ENCODE results near the gene TPCN2. TPM values are rescaled to one million over a fixed set of nuclear protein-coding genes. Genes with fewer than 3 reads are reported as not detected.
A peak's percentile ranks its signal among the peaks of the same experiment; 100 is the strongest.

The TPCN2 gene
- total and polyA plus RNA-seq, 9 of the 15 experiments (the other 6 are each of a cell fraction or from before 2014, with no cell fraction given): 0.66 to 10.2 (median 4.6) TPM

DNA sequence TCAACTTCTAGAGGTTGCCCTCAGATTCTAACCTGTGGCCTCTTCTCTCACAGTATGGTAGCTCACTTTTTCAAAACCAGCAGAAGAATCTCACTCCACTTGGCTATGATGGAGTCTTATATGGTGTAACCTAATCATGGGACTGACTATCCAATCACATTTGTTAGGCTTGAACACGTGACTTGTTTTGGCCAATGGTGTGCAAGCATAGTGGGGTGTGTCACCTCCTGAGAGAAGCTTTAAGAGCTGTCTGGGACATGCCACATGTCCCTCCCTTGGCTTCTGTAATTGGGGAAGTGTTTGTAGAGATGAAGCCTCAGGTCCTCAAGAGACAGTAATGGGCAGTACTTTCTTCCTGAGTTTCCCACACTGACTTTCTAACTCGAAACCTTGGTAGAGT is 94.2 kb downstream of the TPCN2 start:
- Histone ChIP-seq H3K4me1 (replicated peaks in 1 of 2; ENCODE audit: control insufficient read depth in 2 of 2, insufficient read depth in 2 of 2, low read length in 2 of 2) (peaks cover 7 to 10% of the 10 kb centered on the region in 2 experiments; a peak in 4 of 5 replicates), H3K9me1 (ENCODE audit: control insufficient read depth, insufficient read depth, low read length) (no peaks in the 10 kb centered on the region), H3K4me2 (ENCODE audit: insufficient read depth, low read length) (no peak overlapping the region), H3K4me3 (no peak overlapping the region), H4K20me1 (replicated peaks; ENCODE audit: control insufficient read depth, insufficient read depth, low read length) (no peaks in the 10 kb centered on the region), H3K9me3 (replicated peaks; ENCODE audit: control insufficient read depth, insufficient read depth, low read depth, low read length) (no peaks in the 10 kb centered on the region), H3K27ac (ENCODE audit: extremely low read depth, low read depth, low read length) (no peak overlapping the region), H3K9ac (ENCODE audit: insufficient read depth in 1 of 2, low read depth in 2 of 2, low read length in 2 of 2) (no peak overlapping the region), H3K79me2 (ENCODE audit: control insufficient read depth, insufficient read depth, low read length) (no peaks in the 10 kb centered on the region), H3K27me3 (ENCODE audit: control insufficient read depth in 2 of 2, insufficient read depth in 2 of 2, low read length in 2 of 2) (no peaks in the 10 kb centered on the region; a peak in 2 of 5 replicates), H3K36me3 (ENCODE audit: control insufficient read depth, insufficient read depth, low read length) (no peaks in the 10 kb centered on the region), H2AFZ (ENCODE audit: low read depth, low read length) (no peak overlapping the region)
- ATAC-seq (peak; percentile 78), DNase-seq (ENCODE audit: extremely low read depth in 1 of 4, low spot score in 3 of 4) (peak; percentile 39 to 92 (median 88)), FAIRE-seq (peak; percentile 67)
- no TSS peak for BruUV-seq (replicated peaks)
- in situ Hi-C loops (cut with MboI): no loop called here
- 11% methylated on average over 2 of the region's 2 CpGs for WGBS (ENCODE audit: insufficient coverage, low coverage, missing lambda C conversion rate)
- POLR2A ChIA-PET: interaction anchor here (0.6 to 1.1 kb wide), 3 partner anchors 11 to 27 kb away, joined by 3 to 4 read pairs (median 3); no protein-coding TSS in a partner anchor
- intact Hi-C loops (cut with micrococcal nuclease): no loop called here
- CTCF ChIA-PET (ENCODE audit: low intra/inter-chr PET ratio): no interaction called here
- TF ChIP-seq ZNF717 (CRISPR knock-in tag; IDR thresholded peaks at IDR 0.05): no peak
- peak; percentile 63 for TF ChIP-seq CBFA2T2 (conservative IDR thresholded peaks at IDR 0.05)
- TF ChIP-seq, protein P1, sequence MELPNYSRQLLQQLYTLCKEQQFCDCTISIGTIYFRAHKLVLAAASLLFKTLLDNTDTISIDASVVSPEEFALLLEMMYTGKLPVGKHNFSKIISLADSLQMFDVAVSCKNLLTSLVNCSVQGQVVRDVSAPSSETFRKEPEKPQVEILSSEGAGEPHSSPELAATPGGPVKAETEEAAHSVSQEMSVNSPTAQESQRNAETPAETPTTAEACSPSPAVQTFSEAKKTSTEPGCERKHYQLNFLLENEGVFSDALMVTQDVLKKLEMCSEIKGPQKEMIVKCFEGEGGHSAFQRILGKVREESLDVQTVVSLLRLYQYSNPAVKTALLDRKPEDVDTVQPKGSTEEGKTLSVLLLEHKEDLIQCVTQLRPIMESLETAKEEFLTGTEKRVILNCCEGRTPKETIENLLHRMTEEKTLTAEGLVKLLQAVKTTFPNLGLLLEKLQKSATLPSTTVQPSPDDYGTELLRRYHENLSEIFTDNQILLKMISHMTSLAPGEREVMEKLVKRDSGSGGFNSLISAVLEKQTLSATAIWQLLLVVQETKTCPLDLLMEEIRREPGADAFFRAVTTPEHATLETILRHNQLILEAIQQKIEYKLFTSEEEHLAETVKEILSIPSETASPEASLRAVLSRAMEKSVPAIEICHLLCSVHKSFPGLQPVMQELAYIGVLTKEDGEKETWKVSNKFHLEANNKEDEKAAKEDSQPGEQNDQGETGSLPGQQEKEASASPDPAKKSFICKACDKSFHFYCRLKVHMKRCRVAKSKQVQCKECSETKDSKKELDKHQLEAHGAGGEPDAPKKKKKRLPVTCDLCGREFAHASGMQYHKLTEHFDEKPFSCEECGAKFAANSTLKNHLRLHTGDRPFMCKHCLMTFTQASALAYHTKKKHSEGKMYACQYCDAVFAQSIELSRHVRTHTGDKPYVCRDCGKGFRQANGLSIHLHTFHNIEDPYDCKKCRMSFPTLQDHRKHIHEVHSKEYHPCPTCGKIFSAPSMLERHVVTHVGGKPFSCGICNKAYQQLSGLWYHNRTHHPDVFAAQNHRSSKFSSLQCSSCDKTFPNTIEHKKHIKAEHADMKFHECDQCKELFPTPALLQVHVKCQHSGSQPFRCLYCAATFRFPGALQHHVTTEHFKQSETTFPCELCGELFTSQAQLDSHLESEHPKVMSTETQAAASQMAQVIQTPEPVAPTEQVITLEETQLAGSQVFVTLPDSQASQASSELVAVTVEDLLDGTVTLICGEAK (IDR thresholded peaks at IDR 0.05): no peak
- TF ChIP-seq, protein P1 (CRISPR knock-in tag; IDR thresholded peaks at IDR 0.05): no peak
- peak; percentile 42 for TF ChIP-seq RBM25 (IDR thresholded peaks at IDR 0.05; ENCODE audit: low read depth, low read length, severe bottlenecking)
- peak; percentile 32; the same call in 1 of the 2 replicates for TF ChIP-seq L3MBTL2 (IDR thresholded peaks at IDR 0.05)
- TF ChIP-seq NFE2 (IDR thresholded peaks at IDR 0.05; ENCODE audit: low read depth): no peak
- TF ChIP-seq, protein P2, sequence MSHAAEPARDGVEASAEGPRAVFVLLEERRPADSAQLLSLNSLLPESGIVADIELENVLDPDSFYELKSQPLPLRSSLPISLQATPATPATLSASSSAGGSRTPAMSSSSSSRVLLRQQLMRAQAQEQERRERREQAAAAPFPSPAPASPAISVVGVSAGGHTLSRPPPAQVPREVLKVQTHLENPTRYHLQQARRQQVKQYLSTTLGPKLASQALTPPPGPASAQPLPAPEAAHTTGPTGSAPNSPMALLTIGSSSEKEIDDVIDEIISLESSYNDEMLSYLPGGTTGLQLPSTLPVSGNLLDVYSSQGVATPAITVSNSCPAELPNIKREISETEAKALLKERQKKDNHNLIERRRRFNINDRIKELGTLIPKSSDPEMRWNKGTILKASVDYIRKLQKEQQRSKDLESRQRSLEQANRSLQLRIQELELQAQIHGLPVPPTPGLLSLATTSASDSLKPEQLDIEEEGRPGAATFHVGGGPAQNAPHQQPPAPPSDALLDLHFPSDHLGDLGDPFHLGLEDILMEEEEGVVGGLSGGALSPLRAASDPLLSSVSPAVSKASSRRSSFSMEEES (CRISPR knock-in tag; IDR thresholded peaks at IDR 0.05): peak; percentile 85
- no peak for TF ChIP-seq NONO (IDR thresholded peaks at IDR 0.05; ENCODE audit: low read depth in 2 of 2, low read length in 1 of 2)
- no peak for TF ChIP-seq PTRF (tag; IDR thresholded peaks at IDR 0.05)
- TF ChIP-seq, protein P3, sequence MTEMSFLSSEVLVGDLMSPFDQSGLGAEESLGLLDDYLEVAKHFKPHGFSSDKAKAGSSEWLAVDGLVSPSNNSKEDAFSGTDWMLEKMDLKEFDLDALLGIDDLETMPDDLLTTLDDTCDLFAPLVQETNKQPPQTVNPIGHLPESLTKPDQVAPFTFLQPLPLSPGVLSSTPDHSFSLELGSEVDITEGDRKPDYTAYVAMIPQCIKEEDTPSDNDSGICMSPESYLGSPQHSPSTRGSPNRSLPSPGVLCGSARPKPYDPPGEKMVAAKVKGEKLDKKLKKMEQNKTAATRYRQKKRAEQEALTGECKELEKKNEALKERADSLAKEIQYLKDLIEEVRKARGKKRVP (CRISPR knock-in tag; IDR thresholded peaks at IDR 0.05): no peak
- TF ChIP-seq HNRNPUL1 (IDR thresholded peaks at IDR 0.05; ENCODE audit: low read length): no peak
- no peak for TF ChIP-seq ZC3H11A (IDR thresholded peaks at IDR 0.05; ENCODE audit: low read depth, low read length)

Measured in K562 (cell line).